Stimulated activated CD8-positive, alpha-beta memory T cell treated with anti-CD3 and anti-CD28 coated beads, Interleukin-4, amount 100 ng/mL, for 48 hours (primary cell): Measurements from ENCODE around the gene CUL9.
A peak's percentile ranks its signal among the peaks of the same experiment; 100 is the strongest.

Experiments used
- DNase-seq: peaks from one replicate; pipeline ENCODE4 v3.0.0-alpha.2; 2020

Gene CUL9

GRCh38 chr6:43173591-43174262, 8.3 kb upstream of the CUL9 start:
- DNase-seq, result peak; percentile 40

- DNase-seq, result peak; percentile 96
Measured at GRCh38 chr6:43174263-43175112, 7.5 kb upstream of the CUL9 start.

- no peak for DNase-seq
Measured at GRCh38 chr6:43175676-43176422, 6.1 kb upstream of the CUL9 start.

- DNase-seq, result no peak
Measured at GRCh38 chr6:43176423-43176786, 5.6 kb upstream of the CUL9 start.

- no peak for DNase-seq
Measured at GRCh38 chr6:43178150-43178549, 3.8 kb upstream of the CUL9 start.

- DNase-seq, result no peak
Measured at GRCh38 chr6:43178951-43179830, 2.8 kb upstream of the CUL9 start.

GRCh38 chr6:43180058-43180457, 1.9 kb upstream of the CUL9 start:
- no peak for DNase-seq

- no peak for DNase-seq
Measured at GRCh38 chr6:43180985-43181384, 1.0 kb upstream of the CUL9 start.

GRCh38 chr6:43181621-43181941, 415 bp upstream of the CUL9 start:
- DNase-seq, result no peak

- DNase-seq, result no peak
Measured at GRCh38 chr6:43183441-43183840, 1.4 kb downstream of the CUL9 start.

- no peak for DNase-seq
Measured at GRCh38 chr6:43184268-43184985, 2.4 kb downstream of the CUL9 start.

- DNase-seq, result no peak
Measured at GRCh38 chr6:43185391-43185985, 3.5 kb downstream of the CUL9 start.

- no peak for DNase-seq
Measured at GRCh38 chr6:43186019-43186418, 4.0 kb downstream of the CUL9 start.

- no peak for DNase-seq
Measured at GRCh38 chr6:43186706-43187105, 4.7 kb downstream of the CUL9 start.

- DNase-seq, result no peak
Measured at GRCh38 chr6:43187821-43188220, 5.8 kb downstream of the CUL9 start.

GRCh38 chr6:43188426-43188825, 6.4 kb downstream of the CUL9 start:
- DNase-seq, result no peak

- DNase-seq, result no peak
Measured at GRCh38 chr6:43189776-43190304, 7.8 kb downstream of the CUL9 start.

GRCh38 chr6:43192911-43193310, 10.9 kb downstream of the CUL9 start:
- peak; percentile 17 for DNase-seq

GRCh38 chr6:43193929-43194328, 11.9 kb downstream of the CUL9 start:
- DNase-seq, result no peak

- DNase-seq, result no peak
Measured at GRCh38 chr6:43196337-43196736, 14.3 kb downstream of the CUL9 start.

GRCh38 chr6:43199912-43200311, 17.9 kb downstream of the CUL9 start:
- DNase-seq, result no peak

- no peak for DNase-seq
Measured at GRCh38 chr6:43200541-43200940, 18.5 kb downstream of the CUL9 start.
